IPS-11a (cell line): ENCODE measurements around the gene TBX22.
A peak's percentile ranks its signal among the peaks of the same experiment; 100 is the strongest.
"Not testable (repeated sequence)": the region's sequence is repeated elsewhere in the genome, so short reads cannot be mapped to it uniquely, and the experiment has no call there.

ENCODE experiments used
- H3K4me3 ChIP-seq: one replicate; pipeline ENCODE4 v1.5.1; 2013; ENCODE audit warnings: low read depth, low read length, control low read depth

TBX22 gene

GRCh38 chrX:80014141-80014940, at the start of gene TBX22:
TSS of gene TBX22 (plus strand) at chrX:80014753. CDS start at chrX:80022270, 7,517 bp downstream.
- no peak within 1 kb of the TSS for H3K4me3 ChIP-seq

GRCh38 chrX:79975605-79976004, 38.9 kb upstream of the TBX22 start:
- no peak overlapping the region for H3K4me3 ChIP-seq

- no peak overlapping the region for H3K4me3 ChIP-seq
Observed at GRCh38 chrX:80004458-80004857, 10.1 kb upstream of the TBX22 start.

GRCh38 chrX:80011522-80011921, 3.0 kb upstream of the TBX22 start:
- no peak overlapping the region for H3K4me3 ChIP-seq

GRCh38 chrX:80016182-80016581, 1.6 kb downstream of the TBX22 start:
- H3K4me3 ChIP-seq = no peak overlapping the region

- H3K4me3 ChIP-seq = no peak overlapping the region
Observed at GRCh38 chrX:80021621-80022020, 7.1 kb downstream of the TBX22 start.

GRCh38 chrX:80022363-80023031, 7.9 kb downstream of the TBX22 start:
- peak overlapping the region; percentile 9 for H3K4me3 ChIP-seq

- H3K4me3 ChIP-seq = no peak overlapping the region
Observed at GRCh38 chrX:80026116-80026515, 11.6 kb downstream of the TBX22 start.

GRCh38 chrX:80066156-80066555, 51.6 kb downstream of the TBX22 start:
- H3K4me3 ChIP-seq = not testable (repeated sequence)

- H3K4me3 ChIP-seq = not testable (repeated sequence)
Observed at GRCh38 chrX:80075625-80076024, 61.1 kb downstream of the TBX22 start.
